Activated gamma-delta T cell (primary cell): ENCODE results near the gene HOXA3.

Experiments used
- DNase-seq: peaks from one replicate; lab custom pipeline; 2025; lab: John Stamatoyannopoulos, UW

The HOXA3 gene

DNA sequence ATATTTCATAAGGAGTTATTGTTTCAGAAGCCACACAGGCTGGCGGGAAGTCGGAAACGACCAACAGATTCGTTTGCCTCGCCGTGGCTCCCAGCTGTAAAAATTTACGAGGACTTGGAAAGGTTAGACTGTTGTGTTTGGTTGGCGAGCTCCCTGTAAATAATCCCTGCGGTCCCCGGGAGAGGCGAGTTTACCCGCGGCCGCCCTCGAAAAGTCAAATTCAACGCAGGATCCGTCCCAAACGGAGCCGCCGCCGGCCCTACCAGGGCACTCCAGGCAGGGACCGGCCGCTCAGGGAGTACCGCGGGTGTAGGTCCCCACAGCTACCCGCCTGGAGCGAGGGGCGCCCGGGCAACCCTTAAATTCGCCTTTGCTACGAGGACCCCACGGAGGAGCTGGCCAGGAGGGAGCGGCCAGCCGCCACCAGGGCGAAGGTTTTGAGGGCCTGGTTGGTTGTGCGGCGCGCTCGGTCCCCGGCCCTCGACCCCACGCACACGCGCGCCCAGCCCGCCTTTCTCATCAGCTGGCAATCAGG lies 13.7 kb upstream of the HOXA3 start:
- DNase-seq, result no peak

DNA sequence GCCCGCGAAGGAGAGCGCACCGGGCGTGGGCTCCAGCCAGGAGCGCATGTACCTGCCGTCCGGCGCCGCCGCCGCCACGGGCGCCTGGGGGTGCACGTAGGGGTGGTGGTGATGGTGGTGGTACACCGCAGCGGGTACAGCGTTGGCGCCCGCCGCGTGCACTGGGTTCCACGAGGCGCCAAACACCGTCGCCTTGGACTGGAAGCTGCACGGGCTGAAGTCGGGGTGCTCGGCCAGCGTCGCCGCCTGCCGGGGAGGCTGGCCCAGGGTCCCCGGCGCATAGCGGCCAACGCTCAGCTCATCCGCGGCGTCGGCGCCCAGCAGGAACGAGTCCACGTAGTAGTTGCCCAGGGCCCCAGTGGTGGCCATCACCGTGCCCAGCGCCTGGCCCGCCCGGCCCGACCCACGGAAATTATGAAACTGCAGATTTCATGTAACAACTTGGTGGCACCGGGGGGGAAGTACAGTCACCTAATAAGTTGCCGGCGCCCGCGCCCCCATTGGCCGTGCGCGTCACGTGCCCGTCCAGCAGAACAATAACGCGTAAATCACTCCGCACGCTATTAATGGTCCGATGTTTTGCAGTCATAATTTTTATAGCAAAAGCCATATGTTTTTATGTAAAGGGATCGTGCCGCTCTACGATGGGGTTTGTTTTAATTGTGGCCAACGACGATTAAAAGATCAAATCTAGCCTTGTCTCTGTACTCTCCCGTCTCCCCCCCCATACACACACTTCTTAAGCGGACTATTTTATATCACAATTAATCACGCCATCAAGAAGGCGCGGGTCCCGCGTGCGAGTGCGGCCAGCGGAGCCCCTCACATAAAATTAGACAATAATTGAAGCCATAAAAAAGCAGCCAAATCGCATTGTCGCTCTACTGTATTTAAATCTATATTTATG lies 13.0 kb upstream of the HOXA3 start, which contains the start of gene HOXA9:
Gene HOXA9 (minus strand): TSS at position 449 of the 907 bp plus-strand sequence. CDS start 80 bp downstream, at position 369.
- no peak for DNase-seq

DNA sequence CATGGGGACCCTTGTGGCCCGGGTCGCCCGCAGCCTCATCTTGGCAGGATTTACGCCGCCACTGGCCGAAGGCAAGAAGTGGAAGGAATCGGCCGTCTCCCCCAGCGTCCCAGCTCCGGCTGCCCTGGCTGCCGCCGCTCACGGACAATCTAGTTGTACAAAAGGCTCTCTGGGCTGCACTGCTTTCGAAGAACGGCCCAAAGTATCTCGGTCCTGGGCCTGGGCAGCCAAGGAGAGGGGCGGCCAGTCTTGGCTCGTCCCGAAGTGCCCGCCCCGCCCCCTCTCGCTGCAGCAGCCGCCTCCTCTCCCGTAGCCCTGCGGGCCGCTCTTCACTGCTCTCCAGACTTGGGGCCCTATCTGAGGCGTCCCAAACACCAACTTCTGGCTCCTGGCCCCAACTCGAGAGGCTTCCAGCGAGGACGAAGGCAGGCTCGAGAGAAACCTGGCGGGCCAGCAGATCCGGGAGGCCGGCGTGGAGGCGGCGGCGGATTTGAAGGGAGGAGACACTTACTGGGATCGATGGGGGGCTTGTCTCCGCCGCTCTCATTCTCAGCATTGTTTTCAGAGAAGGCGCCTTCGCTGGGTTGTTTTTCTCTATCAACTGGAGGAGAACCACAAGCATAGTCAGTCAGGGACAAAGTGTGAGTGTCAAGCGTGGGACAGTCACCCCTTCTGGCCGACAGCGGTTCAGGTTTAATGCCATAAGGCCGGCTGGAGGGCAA lies 12.1 kb upstream of the HOXA3 start:
- no peak for DNase-seq

DNA sequence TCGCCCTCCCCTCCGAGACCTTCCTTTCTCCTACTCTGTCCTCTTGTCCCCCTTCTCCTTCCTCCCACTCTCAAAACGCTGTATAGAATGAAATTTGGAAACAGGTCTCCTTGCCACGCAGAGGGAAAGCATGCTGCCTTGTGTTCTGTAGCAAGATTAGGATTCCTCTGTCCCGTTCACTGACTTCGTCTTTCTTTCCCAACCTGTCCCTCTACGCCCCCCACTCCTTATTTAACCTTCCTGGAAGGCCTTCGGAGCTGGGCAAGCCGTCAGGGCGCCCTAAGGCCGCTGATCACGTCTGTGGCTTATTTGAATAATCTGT lies 11.6 kb upstream of the HOXA3 start:
- DNase-seq, result no peak

DNA sequence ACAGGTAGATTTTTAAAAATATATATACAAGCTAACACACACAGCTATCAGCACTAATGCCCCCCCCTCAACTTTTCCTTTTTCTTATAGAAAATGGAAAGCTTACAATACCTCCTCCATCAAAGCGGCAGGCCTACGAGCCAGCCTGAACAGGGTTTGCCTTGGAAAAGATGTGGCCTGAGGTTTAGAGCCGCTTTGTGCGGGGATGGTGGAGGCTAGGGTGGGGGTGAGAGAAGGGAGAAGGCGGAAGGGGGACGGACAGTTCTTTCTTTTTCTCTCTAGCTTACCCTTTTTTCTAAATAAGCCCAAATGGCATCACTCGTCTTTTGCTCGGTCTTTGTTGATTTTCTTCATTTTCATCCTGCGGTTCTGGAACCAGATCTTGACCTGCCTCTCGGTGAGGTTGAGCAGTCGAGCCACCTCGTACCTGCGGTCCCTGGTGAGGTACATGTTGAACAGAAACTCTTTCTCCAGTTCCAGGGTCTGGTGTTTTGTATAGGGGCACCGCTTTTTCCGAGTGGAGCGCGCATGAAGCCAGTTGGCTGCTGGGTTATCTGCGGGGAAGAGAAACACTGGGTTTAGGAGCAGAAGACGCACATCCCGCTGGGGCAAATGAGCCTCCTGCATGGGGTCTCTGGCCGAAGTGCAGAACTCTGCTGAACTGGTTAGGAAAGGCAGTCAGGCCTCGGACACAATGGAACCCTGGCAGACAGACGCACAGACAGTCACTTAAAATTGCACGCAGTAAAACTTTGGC lies 11.1 kb upstream of the HOXA3 start:
- no peak for DNase-seq

GRCh38 chr7:27162561-27163287 lies 10.3 kb upstream of the HOXA3 start:
- DNase-seq, result no peak

GRCh38 chr7:27161721-27162560 lies 9.6 kb upstream of the HOXA3 start:
- no peak for DNase-seq

- no peak for DNase-seq
These were observed 8.9 kb upstream of the HOXA3 start for GRCh38 chr7:27161214-27161720.

DNA sequence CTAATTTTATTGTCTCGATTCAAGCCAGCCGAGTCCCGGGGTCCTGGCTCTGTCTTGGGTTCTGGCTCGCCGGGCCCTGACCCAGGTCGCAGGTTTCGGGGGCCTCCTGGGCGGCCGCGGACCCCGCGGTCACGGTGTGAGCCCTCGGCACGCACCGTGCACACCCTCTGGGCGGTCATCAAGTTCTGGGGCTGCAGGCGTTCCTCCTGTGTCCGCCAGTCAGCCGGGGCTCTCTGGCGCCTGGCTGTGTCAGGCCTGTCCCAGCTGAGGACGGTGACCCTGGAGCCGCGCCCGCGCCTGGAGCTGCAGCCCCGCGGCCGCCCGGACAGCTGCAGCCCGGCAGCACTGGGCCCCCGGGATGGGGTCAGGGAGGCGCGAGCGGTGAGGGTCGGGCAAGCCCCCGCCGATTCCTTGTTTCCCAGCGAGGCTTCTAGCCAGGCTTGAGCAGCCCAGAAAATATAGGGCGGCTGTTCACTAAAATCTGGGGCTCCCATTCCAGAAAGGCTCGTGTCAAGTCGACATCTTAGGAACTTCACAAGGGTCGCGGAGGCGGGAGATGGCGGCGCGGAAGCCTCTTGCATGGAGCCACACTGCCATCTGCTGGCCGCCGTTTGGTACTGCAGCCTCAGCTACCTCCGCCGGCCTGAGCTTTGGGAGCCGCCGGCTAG lies 8.3 kb upstream of the HOXA3 start:
- peak; percentile 65 for DNase-seq

- DNase-seq, result no peak
These were observed 7.8 kb upstream of the HOXA3 start for GRCh38 chr7:27160145-27160545.

GRCh38 chr7:27159266-27160144 lies 7.1 kb upstream of the HOXA3 start:
- DNase-seq, result no peak

DNA sequence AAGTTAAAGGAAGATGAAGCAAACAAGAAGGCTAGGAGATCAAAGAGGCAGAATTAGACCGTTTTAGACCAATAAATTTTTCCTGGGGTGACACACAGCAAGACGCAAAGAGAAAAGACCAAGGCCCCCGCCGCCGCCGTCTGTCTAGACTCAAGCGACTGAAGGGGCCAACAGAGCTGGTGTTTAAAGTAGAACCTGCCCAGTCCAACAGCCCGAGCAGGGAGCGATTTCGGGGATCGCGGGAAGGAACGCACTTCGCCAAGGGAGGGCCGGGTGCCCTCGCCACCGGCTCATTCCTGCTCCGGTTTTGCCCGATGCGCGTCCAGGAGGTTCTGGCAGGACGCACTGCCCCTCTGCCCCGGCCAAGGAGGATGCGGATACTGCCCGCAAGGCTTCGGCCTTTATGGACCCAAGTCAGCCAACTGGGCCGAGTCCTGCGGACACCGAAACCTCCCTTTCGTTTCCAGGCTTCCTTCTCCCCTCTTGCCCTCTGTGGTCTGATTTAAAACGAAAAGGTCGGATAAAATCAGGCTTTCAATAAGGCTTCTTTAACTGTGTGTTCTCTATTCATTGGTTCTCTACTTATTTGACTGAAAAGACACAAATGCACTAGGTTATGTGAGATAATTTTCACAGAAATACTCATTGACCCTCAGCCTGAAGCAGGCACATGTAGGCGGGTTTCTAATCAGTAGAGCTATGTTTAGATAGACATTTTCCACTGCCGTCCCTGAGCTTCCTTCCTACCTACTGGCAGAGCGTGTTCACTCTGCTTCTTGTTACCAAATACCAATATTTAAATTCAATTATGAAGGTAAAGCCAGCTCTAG lies 6.3 kb upstream of the HOXA3 start:
- DNase-seq, result no peak

DNA sequence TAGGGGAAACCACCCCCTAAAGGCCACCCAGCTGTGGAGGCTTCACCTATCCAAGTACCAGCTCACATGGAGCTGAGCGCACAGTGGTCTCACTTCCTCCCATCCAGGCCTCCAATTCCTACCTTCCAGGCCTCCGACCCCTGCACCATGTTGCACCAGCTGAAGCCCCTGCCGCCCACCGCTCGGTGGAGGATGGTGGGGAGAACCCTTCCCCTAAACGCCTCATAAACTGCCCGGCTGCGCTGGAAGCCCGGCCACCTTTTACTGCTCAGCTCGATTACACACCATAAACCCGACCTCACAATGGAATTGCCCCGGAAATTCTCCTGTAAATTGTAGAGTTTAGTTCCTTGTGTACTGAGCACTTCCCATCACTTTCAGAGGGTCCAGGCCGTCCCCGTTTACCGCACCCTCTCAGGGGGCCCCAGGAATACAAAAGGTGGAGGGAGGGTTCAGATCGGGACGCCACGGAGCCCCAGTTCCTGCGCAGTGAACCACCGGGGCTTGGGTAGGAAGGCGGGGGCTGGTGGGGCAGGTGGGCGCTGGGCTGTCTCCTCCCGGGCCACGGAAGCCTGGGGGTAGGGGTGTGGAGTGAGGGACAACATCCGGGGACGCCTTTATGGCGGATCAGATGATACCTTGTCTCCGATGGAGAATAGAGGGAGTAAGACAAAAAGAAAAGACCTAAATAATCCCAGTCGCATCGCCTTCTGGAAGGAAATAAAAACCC lies 5.5 kb upstream of the HOXA3 start:
- no peak for DNase-seq

DNA sequence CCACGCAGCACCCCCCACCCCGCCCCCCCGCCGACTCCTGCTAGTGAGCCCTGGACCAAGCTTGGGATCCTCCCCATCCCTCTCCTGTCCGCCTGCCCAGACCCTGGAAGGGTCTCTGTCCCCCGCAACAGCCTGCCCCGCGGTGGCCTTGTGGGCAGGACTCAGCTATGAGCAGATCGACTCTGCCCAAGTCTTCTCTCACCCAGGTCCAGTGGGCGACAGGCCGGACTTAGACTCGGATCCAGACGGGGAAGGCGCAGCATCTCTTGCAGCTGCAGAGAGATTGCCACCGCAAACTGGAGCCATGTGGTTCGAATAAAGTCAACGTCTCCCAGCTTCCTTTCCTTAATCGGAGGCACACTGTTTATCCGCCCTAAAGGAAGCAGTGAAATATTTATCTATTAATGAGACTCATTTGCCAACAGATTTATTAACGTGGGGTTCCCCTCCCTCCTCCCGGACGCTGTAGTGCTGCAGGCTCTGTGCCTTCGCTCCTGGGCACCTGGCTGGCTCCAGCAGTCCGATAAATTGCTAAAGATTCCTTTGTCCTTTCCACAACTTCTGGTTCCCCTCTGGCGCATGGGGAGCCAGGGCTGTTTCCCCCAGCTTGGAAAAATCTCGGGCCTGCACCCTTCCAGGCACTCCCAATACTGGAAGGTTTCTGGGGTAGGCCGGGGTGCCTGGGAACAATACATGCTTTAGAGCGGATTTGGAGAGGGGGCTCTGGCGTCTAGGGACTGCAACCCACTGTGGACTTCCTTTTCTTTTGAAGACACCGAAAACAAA lies 4.7 kb upstream of the HOXA3 start:
- no peak for DNase-seq

- no peak for DNase-seq
These were observed 4.1 kb upstream of the HOXA3 start, which contains the start of gene HOXA7 for GRCh38 chr7:27156508-27156898. HOXA7 (minus strand) TSS chr7:27156675; CDS start chr7:27156545, 130 bp downstream.

DNA sequence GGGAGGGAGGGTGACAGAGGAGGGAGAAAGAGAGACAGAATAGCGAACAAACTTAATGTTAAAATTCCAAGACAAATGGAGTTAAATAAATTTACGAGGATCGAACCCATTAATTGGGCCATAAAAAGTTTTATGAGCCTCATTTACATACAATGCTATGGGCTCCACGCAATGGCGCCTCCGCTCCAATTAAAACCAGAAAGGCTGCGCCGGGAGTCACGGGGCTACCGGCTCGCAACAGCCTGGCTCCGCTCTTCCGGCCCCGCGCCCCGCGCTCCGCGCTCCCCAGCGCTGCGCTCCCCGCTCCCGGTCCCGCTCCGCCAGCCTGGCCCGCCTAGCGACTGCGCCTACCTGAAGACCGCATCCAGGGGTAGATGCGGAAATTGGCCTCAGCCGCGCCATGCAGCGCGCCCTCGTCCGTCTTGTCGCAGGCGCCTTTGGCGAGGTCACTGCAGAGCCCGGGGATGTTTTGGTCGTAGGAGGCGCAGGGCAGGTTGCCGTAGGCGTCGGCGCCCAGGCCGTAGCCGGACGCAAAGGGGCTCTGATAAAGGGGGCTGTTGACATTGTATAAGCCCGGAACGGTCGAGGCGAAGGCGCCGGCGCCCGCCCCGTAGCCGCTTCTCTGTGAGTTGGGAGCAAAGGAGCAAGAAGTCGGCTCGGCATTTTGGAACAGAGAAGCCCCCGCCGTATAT lies 3.6 kb upstream of the HOXA3 start:
- DNase-seq, result no peak
